Regular cardiac myocyte (primary cell): ENCODE data around the gene UGT2B28. TPM values are rescaled to one million over a fixed set of nuclear protein-coding genes. Genes with fewer than 3 reads are reported as not detected.

ENCODE experiments used
- total RNA-seq: library from RNA; depleted of rRNA; stranded (reverse); fragments of >200 nt; gene quantifications from 2 replicates; pipeline ENCODE4 v1.2.3, GENCODE V29; 2014

The UGT2B28 gene
- not detected in 2 replicates for total RNA-seq

DNA sequence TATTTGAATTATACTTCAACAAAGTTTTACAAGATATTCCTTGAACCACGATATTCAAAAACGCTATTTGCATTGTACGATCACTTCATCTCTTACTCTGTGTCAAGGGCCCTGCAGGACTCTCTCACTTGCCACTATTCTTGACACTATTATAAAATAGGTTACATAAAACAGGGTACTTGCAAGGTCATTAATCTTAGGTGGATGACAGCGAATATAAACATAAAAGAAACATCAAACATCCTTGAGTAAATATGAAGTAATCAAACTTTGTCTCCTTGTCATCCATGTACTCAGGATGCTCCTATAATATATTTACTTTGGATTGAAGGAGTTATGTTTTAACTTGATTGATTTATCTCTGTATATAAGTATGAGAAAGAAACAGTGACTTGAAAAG, at the start of gene UGT2B28:
Gene UGT2B28 (plus strand): TSS at position 395 of the 400 bp plus-strand sequence. CDS start 26 bp downstream, outside the sequence.

Other genes with a start within 250 kb of the UGT2B28 start
- 0.19 and 0.85 TPM in 2 replicates for gene UGT2B7, start 184.0 kb upstream of the UGT2B28 start, total RNA-seq
- gene UGT2B11, start 65.7 kb upstream of the UGT2B28 start, total RNA-seq = not detected in 2 replicates
- not detected in 2 replicates for gene UGT2B4, start 215.4 kb downstream of the UGT2B28 start, total RNA-seq